Measurements from ENCODE around the gene REV1.
"Not testable (repeated sequence)": the region's sequence is repeated elsewhere in the genome, so short reads cannot be mapped to it uniquely, and the experiment has no call there.

Gene REV1

DNA sequence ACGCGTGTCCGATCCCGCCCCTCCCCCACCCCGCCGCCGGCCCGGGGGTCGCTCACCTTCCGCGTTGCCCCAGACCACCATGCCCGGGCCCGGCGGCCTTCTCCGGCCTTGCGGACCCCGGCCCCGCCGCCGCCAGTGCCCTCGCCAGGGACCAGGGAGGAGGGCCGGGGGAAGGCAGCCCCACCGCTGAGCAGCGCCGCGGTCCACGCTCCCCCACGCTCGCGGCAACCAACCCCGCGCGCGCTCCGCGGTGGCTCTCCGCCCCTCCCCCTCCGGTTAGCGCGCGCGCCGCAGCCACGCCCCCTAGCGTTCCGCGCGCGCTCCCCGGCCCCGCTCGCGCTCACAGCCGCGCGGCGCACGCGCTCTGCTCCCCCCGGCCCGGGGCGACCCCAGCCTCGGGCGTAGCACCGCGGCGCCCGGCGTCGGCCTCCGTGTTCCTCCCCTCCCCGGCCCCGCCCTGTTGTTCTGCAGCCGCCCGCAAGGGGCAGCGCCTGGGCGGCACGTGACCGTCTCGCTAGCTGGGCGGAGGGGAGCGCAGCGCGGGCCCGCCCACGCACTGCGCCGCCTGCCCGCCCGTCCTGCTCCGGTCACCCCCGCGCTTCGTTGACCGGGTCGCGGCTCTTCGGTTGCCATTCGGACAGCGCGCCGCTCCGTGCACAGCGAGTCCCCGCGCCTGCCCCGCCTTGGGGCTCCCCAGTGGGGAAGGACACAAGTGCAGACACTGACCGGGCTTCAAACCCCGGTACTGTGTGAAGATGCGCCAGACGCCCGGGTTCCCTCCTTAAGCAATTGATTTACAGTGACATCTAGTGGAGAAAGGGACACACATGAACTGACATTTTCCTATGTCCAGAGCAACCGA is at the start of gene REV1:
REV1 (minus strand) TSS at position 257 of the 862 bp plus-strand sequence. CDS start 25,042 bp downstream, outside the sequence.
- DNase-seq (ENCODE audit: low spot score): peak; percentile 98

GRCh38 chr2:99537910-99538485 is 48.2 kb upstream of the REV1 start:
- DNase-seq (ENCODE audit: low spot score): no peak

DNA sequence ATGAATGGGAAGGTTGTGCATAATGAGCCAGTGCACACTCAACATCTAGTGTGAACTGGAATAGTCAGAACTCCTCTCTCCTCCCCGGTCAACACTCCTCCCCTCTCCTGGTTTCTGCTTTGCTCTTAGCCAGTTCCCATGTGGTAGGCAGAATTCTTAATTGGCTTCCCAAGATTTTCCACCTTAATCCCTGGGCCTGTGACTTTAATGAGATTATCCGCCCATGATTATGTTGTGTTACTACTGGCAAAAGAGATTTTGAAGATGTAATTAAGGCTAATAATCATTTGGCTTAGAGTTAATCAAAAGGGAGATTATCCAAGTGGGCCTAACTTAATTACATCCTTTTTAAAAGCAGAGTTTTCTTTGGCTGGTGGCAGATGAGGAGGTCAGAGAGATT is 34.2 kb upstream of the REV1 start:
- DNase-seq (ENCODE audit: low spot score): no peak

DNA sequence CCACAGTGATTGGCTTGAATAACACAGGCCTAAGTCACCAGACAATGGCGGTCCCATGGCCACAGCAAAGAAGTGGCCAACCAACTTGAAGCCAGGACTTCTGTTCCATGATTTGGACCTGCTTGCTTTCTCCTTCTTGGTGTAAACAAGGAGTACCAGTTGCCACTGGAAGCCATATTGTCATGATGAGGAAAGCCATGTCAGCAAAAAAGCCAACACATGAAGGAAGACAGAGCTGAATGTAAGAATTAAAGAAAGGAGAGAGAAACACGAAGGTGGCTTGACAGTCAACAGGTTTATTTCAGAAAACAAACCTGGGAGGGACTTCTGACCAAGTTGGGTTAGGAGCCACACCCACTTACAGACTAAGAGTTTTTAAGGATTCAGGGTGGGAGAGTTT is 32.3 kb upstream of the REV1 start:
- DNase-seq (ENCODE audit: low spot score): no peak

- no peak for DNase-seq (ENCODE audit: low spot score)
Measured at GRCh38 chr2:99520813-99521212, 31.0 kb upstream of the REV1 start.

DNA sequence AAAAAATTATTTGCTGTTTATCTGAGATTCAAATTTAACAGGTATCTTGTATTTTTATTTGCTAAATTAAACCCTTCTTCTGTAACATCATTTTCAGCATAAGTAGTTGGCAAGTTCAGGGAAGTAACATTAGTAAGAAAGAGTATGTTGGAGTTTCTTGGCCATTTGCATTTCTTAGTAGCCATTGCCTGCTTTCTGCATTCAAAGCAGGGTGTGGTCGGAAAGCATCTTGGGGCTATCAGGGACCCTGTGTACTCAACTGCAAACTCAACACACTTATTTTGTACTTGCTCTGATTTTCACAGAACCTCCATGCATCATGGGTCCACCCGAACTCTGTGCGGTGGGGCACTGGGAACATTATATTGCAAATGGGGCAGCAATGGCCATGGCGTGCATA is 30.4 kb upstream of the REV1 start:
- DNase-seq (ENCODE audit: low spot score): no peak

DNA sequence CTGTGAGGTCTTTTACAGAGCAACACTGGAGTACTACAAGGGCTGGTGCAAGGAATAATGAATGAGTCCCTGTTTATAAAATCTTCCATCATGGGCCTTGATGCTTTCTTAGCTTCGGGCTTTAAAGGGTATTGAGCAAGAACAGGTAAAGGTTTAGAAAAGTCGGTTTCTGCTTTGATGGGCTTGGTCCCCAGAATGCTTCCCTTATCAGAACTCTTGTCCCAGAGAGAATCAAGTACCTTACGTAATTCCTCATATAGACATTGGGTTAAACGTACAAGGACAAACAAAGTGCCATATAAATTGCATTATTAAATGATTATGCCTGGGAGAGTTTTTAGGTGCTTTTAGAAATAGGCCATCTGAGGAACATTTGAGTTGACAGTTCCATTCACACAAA is 24.5 kb upstream of the REV1 start:
- no peak for DNase-seq (ENCODE audit: low spot score)

- no peak for DNase-seq (ENCODE audit: low spot score)
Measured at GRCh38 chr2:99512181-99512591, 22.4 kb upstream of the REV1 start.

GRCh38 chr2:99509387-99509786 is 19.6 kb upstream of the REV1 start:
- DNase-seq (ENCODE audit: low spot score): no peak

- no peak for DNase-seq (ENCODE audit: low spot score)
Measured at GRCh38 chr2:99507937-99508818, 18.4 kb upstream of the REV1 start.

- DNase-seq (ENCODE audit: low spot score): no peak
Measured at GRCh38 chr2:99504844-99505584, 15.2 kb upstream of the REV1 start.

DNA sequence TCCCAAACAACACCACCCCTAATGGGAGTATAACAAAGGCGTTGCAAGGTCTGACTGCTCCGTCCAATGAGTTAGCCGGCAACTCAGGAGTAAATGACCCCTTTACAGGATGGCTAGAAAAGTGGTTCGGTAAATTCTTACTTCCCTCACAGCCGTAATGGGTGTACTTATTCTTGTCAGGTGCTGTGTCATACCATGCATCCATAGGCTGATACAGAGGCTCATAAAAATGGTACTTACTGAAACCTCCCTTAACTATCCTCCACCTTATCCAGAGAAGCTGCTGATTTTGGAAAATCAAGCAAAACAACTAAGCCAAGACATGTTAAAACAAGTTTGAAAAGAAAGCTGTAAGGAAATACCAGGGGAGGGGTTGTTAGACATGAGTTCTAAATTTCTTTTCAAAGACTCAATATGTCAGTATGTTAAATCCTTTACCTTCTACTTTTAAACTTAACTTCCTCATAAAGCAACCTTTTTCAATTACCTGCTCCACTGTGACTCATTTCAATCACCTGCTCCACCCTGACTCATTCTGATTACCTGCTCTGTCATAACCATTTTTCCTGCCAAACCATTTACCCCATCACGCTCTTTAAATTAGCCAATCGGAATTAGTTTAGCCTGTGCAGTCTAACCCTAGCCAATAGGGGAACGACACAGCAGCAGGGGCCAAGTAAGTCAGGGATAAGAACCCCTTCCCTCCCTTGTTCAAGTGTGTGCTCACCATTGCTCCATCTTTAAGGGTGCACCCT is 14.0 kb upstream of the REV1 start:
- not testable (repeated sequence) for DNase-seq (ENCODE audit: low spot score)

DNA sequence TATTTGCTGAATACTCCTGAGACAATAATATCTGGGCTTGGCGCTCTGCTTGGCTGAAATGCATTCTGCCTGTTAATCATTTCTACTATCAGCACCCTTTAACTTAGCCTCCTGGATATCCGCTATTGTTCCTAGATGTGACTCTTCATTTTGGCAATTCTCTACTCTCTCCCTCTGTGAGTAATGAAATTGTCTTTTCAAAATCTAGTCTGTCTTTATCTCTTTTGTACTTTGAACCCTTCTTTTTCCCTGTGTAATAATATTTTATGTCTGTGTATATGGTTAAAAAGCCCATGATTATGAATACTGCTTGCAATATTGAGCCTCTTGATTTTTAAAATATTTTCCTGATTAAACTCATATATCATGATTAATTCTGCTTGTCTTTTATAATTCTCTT is 6.2 kb upstream of the REV1 start:
- DNase-seq (ENCODE audit: low spot score): no peak

GRCh38 chr2:99495115-99495860 is 5.5 kb upstream of the REV1 start:
- no peak for DNase-seq (ENCODE audit: low spot score)

DNA sequence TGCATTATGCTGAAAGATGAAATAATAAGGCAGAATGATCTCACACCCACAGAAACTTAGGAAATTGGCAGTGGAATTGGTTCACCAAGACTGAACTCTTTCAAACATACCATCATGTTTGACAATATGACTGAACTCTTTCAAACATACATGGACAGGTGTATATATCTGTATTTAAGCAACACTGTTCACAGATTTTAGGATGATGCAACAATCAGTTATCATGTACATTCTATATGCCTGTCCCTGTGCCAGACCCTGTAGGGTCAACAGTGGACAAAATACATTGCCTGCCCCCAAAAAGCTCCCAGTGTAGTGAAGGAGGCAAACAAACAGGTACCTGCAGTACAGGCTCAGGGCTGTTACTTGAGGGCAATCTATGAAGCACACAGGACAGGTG is 2.9 kb upstream of the REV1 start:
- no peak for DNase-seq (ENCODE audit: low spot score)

DNA sequence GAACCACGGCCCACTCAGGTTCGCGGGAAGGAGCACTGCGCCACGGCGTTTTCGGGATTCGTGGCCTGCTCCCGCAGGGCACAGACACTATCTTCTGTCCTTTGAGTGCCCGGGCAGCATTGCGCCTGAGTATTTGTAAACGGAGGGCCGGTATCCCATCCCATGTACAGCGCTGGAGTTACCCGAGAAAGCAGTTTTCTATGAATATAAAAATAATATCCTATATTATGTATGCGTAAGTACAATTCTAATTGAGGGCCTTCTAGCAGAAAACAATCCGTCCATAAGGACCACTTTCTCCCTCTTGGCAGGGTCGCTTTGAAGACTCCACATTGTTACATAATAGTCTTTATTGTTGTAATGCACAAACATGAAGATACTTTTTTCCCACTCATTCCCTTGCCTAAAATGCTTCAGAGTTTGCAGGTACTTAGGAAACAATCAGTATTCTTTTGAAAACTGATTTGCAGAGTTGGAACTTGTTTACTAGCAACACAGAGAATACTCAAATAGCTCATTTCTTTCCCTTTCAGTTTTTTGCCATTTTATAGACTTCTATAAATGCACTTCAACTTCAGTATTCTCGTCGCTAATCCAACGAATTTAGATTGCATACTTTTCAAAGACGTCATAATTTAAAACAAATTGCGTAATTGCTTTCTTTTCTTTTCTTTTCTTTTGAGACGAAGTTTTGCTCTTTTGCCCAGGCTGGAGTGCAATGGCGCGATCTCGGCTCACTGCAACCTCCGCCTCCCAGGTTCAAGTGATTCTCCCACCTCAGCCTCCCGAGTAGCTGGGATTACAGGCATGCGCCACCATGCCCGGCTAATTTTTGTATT is 1.0 kb upstream of the REV1 start:
- no peak for DNase-seq (ENCODE audit: low spot score)

DNA sequence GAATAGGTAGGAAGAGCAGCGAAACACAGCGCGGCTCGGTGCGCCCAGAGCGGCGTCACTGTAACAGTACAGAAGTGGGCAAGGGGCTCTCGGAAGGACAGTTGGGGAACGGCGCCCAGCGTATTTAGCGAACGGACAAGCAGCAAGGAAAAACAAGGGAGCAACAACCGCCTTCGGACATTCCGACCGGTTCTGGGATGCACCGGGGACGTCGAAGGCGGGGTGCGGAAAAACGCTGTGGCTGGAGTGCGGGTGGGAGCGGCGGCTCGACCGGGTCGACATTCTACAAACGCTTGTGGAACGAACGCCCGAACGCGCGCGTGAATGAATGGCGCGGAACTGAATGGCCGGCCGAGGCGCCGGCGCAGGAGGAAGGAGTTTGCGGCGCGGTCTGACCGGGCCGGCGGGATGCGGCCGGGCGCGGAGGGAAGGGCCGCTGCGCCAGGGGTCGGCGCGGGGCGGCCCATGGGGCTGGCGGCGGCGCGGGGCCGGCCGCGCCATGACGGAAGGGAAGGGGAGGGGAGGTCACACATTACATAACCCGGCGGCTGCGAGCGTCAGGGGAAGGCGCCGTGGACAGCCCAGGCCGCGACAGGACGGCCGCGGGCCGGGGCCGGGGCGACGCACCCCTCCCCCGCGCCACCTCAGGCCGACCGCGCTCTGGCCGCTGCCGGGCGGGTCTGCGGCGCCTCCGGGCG is 605 bp downstream of the REV1 start:
- DNase-seq (ENCODE audit: low spot score): peak; percentile 47

DNA sequence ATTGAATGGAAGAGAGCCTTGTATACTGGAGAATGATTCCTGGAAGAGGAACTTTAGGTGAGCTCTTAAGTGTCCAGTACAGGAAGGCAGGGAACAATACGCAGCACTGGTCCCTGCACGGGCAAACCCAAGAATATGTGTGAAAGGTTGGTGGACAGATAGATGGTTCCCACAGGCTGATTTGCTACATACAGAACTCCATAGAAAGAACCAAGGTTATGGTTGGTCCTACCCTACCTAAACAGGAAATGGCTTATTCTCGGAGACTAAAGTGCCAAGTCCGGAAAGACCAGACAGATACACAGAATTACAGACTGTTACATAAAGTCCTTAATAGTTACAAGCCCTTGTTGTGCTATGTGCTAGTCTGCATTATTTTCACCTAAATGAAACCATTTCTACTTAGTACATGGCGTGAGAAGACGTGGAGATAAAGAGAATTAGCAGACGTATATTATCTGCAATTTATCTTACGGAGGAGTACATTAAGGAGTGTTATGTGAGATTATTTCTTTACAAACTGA is 1.2 kb downstream of the REV1 start:
- DNase-seq (ENCODE audit: low spot score): peak; percentile 29

DNA sequence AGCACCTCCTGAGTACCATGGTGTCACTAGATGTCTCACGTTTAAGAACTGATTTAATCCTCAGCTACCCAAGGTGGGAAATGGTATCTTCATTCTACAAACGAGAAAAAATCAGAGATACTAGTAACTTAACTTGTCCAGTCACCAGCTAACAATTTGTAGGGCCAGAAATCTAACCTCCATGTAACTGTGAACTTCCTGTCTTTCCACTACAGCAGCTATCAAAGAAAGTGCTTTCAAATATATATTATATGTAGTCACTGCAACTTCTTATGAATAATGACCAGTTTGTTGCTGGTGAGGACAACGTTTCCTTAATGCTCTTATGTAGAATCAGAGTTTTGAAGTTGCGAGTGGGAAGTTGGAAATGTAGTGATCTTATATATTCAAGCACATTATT is 1.9 kb downstream of the REV1 start:
- DNase-seq (ENCODE audit: low spot score): no peak

All from germinal center (tissue), 1 donor.